ENCODE results near the gene MTMR2. TPM values are rescaled to one million over a fixed set of nuclear protein-coding genes. Genes with fewer than 3 reads are reported as not detected.

The MTMR2 gene
- total RNA-seq, 1 experiment from 2014 or later: 75.2 TPM

DNA sequence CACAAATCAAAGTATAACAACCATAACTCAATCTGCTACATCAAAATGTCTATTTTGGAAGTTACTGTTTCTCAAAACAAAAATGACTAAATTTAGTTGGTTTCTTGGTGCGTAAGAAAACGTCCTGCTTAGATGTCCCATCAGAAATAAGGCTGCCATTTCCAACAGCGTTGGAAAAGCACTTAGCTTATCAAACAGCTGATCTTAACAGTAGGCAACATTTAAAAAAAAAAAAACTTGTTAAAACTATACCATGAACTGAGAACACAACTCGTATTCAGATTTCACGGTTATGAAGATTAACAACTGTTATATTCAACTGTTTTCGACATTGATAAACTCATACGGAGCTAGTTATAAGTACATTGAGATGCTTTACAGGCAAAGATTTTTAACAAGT is 131.2 kb downstream of the MTMR2 start:
- peaks cover 19% of the 10 kb centered on the region; the same call in 1 of the 2 replicates for H3K4me1 ChIP-seq
- no peak overlapping the region for H3K4me3 ChIP-seq (ENCODE audit: low read depth, low read length)
- TF ChIP-seq CTCF (IDR thresholded peaks at IDR 0.05; ENCODE audit: insufficient read depth in 1 of 2, low read depth in 1 of 2, low read length in 1 of 2, severe bottlenecking in 1 of 2, unreplicated experiment in 1 of 2): no peak
- no TSS peak for BruUV-seq (replicated peaks)
- DNase-seq: no peak
- no peak overlapping the region for H3K27ac Mint-ChIP-seq (ENCODE audit: unreplicated experiment)
- no peaks in the 10 kb centered on the region for H3K36me3 ChIP-seq (ENCODE audit: control insufficient read depth, insufficient read depth, low read length)
- no peak overlapping the region for H3K4me3 Mint-ChIP-seq (ENCODE audit: unreplicated experiment)
- no peaks in the 10 kb centered on the region for H3K9me3 ChIP-seq
- no peaks in the 10 kb centered on the region for H3K9me3 Mint-ChIP-seq (ENCODE audit: unreplicated experiment)
- ChIA-PET POLR2A (no interaction called here), CTCF (interaction anchor here (0.6 kb wide), 1 partner anchor 52 kb away, joined by 3 read pairs; no protein-coding TSS in a partner anchor)
- peaks cover 27% of the 10 kb centered on the region for H3K36me3 Mint-ChIP-seq (ENCODE audit: insufficient read depth, unreplicated experiment)
- no peaks in the 10 kb centered on the region for H3K27me3 ChIP-seq (replicated peaks; ENCODE audit: control insufficient read depth, insufficient read depth, low read length)
- H3K4me1 Mint-ChIP-seq (ENCODE audit: low read depth, unreplicated experiment): peaks cover 23% of the 10 kb centered on the region
- intact Hi-C loops (cut with micrococcal nuclease; ENCODE audit: unreplicated experiment): loop anchor here (5.0 kb wide), 1 partner anchor 725 kb away; the partner anchor contains the start of gene SRSF8
- no peaks in the 10 kb centered on the region for H3K27me3 Mint-ChIP-seq (ENCODE audit: insufficient read depth, unreplicated experiment)

GRCh38 chr11:95792200-95792599 is 131.7 kb downstream of the MTMR2 start:
- no peak for DNase-seq
- ChIA-PET POLR2A (interaction anchor here (0.6 to 3.7 kb wide), 4 partner anchors 12 to 597 kb away, joined by 3 to 32 read pairs (median 6); partner anchors contain the start of genes CCDC82 and JRKL), CTCF (interaction anchor here (0.6 to 1.4 kb wide), 4 partner anchors 7 to 640 kb away, joined by 3 to 4 read pairs (median 3); no protein-coding TSS in a partner anchor)
- no peaks in the 10 kb centered on the region for H3K36me3 ChIP-seq (ENCODE audit: control insufficient read depth, insufficient read depth, low read length)
- no TSS peak for BruUV-seq (replicated peaks)
- peak overlapping the region; percentile 100 for H3K27ac Mint-ChIP-seq (ENCODE audit: unreplicated experiment)
- H3K4me1 ChIP-seq: peaks cover 19% of the 10 kb centered on the region; the same call in 1 of the 2 replicates
- H3K4me1 Mint-ChIP-seq (ENCODE audit: low read depth, unreplicated experiment): peaks cover 23% of the 10 kb centered on the region
- peak overlapping the region; percentile 72 for H3K4me3 ChIP-seq (ENCODE audit: low read depth, low read length)
- TF ChIP-seq CTCF (IDR thresholded peaks at IDR 0.05; ENCODE audit: insufficient read depth in 1 of 2, low read depth in 1 of 2, low read length in 1 of 2, severe bottlenecking in 1 of 2, unreplicated experiment in 1 of 2): no peak
- H3K36me3 Mint-ChIP-seq (ENCODE audit: insufficient read depth, unreplicated experiment): peaks cover 31% of the 10 kb centered on the region
- H3K27me3 ChIP-seq (replicated peaks; ENCODE audit: control insufficient read depth, insufficient read depth, low read length): no peaks in the 10 kb centered on the region
- H3K9me3 ChIP-seq: no peaks in the 10 kb centered on the region
- no peaks in the 10 kb centered on the region for H3K27me3 Mint-ChIP-seq (ENCODE audit: insufficient read depth, unreplicated experiment)
- intact Hi-C loops (cut with micrococcal nuclease; ENCODE audit: unreplicated experiment): loop anchor here (5.0 kb wide), 1 partner anchor 725 kb away; the partner anchor contains the start of gene SRSF8
- H3K9me3 Mint-ChIP-seq (ENCODE audit: unreplicated experiment): no peaks in the 10 kb centered on the region
- H3K4me3 Mint-ChIP-seq (ENCODE audit: unreplicated experiment): peak overlapping the region; percentile 72

DNA sequence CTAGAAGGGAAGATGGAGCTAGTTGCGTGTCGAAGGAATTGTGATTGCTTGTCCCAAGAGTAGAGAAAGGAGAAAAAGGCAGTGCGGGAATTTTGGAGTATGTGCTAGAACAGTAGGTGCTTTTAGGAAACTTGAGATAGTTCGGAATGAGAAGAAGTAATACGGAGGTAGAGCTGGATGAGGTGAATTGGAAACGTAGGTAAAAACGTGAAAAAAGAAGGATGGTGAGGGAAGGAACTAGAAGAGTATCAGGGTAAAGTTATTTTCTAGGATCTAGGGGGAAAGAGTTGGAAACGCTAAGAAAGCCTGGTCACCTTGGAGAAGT is 132.2 kb downstream of the MTMR2 start:
- Histone ChIP-seq H3K4me1 (peaks cover 19% of the 10 kb centered on the region; the same call in 1 of the 2 replicates), H3K9me3 (no peaks in the 10 kb centered on the region), H3K4me3 (ENCODE audit: low read depth, low read length) (peak overlapping the region; percentile 72), H3K36me3 (ENCODE audit: control insufficient read depth, insufficient read depth, low read length) (no peaks in the 10 kb centered on the region), H3K27me3 (replicated peaks; ENCODE audit: control insufficient read depth, insufficient read depth, low read length) (no peaks in the 10 kb centered on the region)
- H3K4me3 Mint-ChIP-seq (ENCODE audit: unreplicated experiment): peak overlapping the region; percentile 72
- peak overlapping the region; percentile 100 for H3K27ac Mint-ChIP-seq (ENCODE audit: unreplicated experiment)
- no peak for TF ChIP-seq CTCF (IDR thresholded peaks at IDR 0.05; ENCODE audit: insufficient read depth in 1 of 2, low read depth in 1 of 2, low read length in 1 of 2, severe bottlenecking in 1 of 2, unreplicated experiment in 1 of 2)
- peaks cover 35% of the 10 kb centered on the region for H3K36me3 Mint-ChIP-seq (ENCODE audit: insufficient read depth, unreplicated experiment)
- ChIA-PET CTCF (interaction anchor here (0.7 to 1.4 kb wide), 3 partner anchors 8 to 639 kb away, joined by 3 to 4 read pairs (median 3); no protein-coding TSS in a partner anchor), POLR2A (interaction anchor here (0.6 to 3.7 kb wide), 8 partner anchors 11 to 724 kb away, joined by 3 to 32 read pairs (median 6); partner anchors contain the start of genes CCDC82, JRKL, SESN3 and SRSF8)
- BruUV-seq (replicated peaks): no TSS peak
- no peaks in the 10 kb centered on the region for H3K9me3 Mint-ChIP-seq (ENCODE audit: unreplicated experiment)
- peaks cover 23% of the 10 kb centered on the region for H3K4me1 Mint-ChIP-seq (ENCODE audit: low read depth, unreplicated experiment)
- DNase-seq: no peak
- intact Hi-C loops (cut with micrococcal nuclease; ENCODE audit: unreplicated experiment): loop anchor here (2.0 to 5.0 kb wide), 3 partner anchors 635 to 819 kb away; partner anchors contain the start of genes CWC15, KDM4D and SRSF8
- H3K27me3 Mint-ChIP-seq (ENCODE audit: insufficient read depth, unreplicated experiment): no peaks in the 10 kb centered on the region
